HG03460 (cell line): ENCODE measurements around the gene PCDHB1.
"Not testable (repeated sequence)": the region's sequence is repeated elsewhere in the genome, so short reads cannot be mapped to it uniquely, and the experiment has no call there.

Source experiments
- ATAC-seq: cut with Tn5 transposase; IDR thresholded peaks from one replicate; pipeline ENCODE4 v1.9.1; 2021; ENCODE audit not compliant: unreplicated experiment

PCDHB1 gene

GRCh38 chr5:141082228-141082627 lies 31.1 kb downstream of the PCDHB1 start:
- ATAC-seq: no peak

DNA sequence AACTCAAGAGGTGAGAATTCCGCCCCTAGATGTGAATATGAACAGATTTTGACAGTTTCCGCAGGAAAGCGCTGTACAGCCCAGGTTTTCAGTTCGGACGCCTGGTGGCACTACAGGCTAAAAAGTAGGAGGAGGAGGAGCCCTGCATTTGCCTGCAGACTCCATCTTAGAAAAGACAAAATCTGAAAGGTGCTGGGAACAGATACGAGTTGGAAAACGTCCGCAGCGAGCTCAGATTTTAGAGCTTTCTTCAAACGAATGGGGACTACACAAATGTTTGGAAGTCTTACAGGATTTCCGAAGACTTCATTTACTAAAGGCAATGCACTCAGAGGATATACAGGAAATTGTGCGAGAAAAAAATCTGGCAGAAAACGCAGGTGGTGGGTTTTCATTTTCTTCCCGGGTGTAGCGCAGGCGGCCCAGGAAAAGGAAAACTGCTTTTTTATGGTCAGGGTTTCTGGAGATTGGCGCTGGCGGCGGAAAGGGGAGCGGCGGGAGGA lies 33.4 kb downstream of the PCDHB1 start:
- ATAC-seq: peak; percentile 67

DNA sequence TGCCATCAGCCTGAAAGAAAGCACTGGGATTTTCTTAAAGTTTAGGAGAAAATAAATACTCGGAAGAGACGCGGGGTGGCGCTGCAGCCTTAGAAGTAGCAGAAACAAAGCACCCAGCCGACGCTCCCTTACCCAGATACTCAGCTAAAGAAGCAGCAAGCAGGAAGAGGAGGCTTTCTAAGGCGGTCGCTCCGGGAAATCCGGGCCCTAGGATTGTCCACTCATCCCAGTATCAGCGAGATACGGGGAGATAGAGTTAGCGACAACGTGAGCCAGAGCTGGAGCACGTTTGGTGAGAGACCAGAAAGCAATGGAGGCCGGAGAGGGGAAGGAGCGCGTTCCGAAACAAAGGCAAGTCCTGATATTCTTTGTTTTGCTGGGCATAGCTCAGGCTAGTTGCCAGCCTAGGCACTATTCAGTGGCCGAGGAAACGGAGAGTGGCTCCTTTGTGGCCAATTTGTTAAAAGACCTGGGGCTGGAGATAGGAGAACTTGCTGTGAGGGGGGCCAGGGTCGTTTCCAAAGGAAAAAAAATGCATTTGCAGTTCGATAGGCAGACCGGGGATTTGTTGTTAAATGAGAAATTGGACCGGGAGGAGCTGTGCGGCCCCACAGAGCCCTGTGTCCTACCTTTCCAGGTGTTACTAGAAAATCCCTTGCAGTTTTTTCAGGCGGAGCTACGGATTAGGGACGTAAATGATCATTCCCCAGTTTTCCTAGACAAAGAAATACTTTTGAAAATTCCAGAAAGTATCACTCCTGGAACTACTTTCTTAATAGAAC lies 43.5 kb downstream of the PCDHB1 start, which contains the start of gene PCDHB2:
PCDHB2 (plus strand) TSS at position 135 of the 782 bp plus-strand sequence; CDS start at position 311, 176 bp downstream.
- ATAC-seq: no peak

DNA sequence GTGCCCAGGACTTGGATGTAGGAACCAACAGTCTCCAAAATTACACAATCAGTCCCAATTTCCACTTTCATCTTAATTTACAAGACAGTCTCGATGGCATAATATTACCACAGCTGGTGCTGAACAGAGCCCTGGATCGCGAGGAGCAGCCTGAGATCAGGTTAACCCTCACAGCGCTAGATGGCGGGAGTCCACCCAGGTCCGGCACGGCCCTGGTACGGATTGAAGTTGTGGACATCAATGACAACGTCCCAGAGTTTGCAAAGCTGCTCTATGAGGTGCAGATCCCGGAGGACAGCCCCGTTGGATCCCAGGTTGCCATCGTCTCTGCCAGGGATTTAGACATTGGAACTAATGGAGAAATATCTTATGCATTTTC lies 44.1 kb downstream of the PCDHB1 start:
- no peak for ATAC-seq

DNA sequence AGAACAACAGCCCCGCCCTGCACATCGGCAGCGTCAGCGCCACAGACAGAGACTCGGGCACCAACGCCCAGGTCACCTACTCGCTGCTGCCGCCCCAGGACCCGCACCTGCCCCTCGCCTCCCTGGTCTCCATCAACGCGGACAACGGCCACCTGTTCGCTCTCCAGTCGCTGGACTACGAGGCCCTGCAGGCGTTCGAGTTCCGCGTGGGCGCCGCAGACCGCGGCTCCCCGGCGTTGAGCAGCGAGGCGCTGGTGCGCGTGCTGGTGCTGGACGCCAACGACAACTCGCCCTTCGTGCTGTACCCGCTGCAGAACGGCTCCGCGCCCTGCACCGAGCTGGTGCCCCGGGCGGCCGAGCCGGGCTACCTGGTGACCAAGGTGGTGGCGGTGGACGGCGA lies 45.0 kb downstream of the PCDHB1 start:
- not testable (repeated sequence) for ATAC-seq

DNA sequence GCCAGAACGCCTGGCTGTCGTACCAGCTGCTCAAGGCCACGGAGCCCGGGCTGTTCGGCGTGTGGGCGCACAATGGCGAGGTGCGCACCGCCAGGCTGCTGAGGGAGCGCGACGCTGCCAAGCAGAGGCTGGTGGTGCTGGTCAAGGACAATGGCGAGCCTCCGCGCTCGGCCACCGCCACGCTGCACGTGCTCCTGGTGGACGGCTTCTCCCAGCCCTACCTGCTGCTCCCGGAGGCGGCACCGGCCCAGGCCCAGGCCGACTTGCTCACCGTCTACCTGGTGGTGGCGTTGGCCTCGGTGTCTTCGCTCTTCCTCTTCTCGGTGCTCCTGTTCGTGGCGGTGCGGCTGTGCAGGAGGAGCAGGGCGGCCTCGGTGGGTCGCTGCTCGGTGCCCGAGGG lies 45.4 kb downstream of the PCDHB1 start:
- not testable (repeated sequence) for ATAC-seq

DNA sequence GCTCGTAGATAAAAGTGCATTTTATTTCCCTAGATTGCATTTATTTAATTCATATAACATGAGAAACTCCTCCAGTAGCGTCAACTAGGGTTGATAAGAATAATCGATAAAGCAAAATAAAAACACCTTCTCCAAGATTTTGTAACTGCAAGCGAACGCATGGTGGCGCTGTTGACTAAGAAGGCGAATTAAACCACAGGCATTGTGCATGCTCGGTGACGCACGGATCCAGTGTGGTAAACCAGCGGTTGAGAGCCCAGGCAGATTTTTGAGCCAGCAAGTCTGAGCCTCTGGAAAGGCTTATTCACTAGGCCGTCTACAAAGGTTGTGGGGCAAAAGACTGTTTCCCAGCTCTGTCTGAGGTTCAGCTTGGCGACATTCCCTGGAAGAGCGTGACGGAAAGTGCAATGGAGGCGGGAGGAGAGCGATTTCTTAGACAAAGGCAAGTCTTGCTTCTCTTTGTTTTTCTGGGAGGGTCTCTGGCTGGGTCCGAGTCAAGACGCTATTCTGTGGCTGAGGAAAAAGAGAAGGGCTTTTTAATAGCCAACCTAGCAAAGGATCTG lies 49.1 kb downstream of the PCDHB1 start, which contains the start of gene PCDHB3:
PCDHB3 (plus strand) TSS at position 231 of the 563 bp plus-strand sequence; CDS start at position 408, 177 bp downstream.
- ATAC-seq: no peak

DNA sequence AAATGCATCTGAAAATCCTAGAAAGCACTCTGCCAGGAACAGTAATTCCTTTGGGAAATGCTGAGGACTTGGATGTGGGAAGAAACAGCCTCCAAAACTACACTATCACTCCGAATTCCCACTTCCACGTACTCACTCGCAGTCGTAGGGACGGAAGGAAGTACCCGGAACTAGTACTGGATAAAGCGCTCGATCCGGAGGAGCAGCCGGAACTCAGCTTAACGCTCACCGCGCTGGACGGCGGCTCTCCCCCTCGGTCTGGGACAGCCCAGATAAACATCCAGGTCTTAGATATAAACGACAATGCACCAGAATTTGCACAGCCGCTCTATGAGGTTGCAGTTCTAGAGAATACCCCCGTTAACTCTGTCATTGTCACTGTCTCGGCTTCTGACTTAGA lies 49.9 kb downstream of the PCDHB1 start:
- no peak for ATAC-seq

- not testable (repeated sequence) for ATAC-seq
Observed at GRCh38 chr5:141102070-141102469, 50.9 kb downstream of the PCDHB1 start.

GRCh38 chr5:141102471-141102870 lies 51.3 kb downstream of the PCDHB1 start:
- not testable (repeated sequence) for ATAC-seq

- no peak for ATAC-seq
Observed at GRCh38 chr5:141105350-141105749, 54.2 kb downstream of the PCDHB1 start.
